Uterus (tissue), 4 donors: ENCODE measurements around the gene ADGRF4. TPM values are rescaled to one million over a fixed set of nuclear protein-coding genes. Genes with fewer than 3 reads are reported as not detected.

Experiments
- DNase-seq, 2 donors: peaks; one replicate each; pipeline ENCODE4 v3.0.0-alpha.2; 2019 to 2020
- H3K27ac ChIP-seq, 2 donors: fragments of 200-600 bp; sonication (generic); 1 replicate in 1 of 2; 2 replicates in 1 of 2; pipeline ENCODE4 v1.5.1; 2016 to 2018
- H3K27me3 ChIP-seq, 2 donors: fragments of 200-600 bp; sonication (generic); one replicate each; pipeline ENCODE4 v1.5.1; 2018 to 2019; ENCODE audit warnings: control low read depth in 1 of 2
- H3K36me3 ChIP-seq, 2 donors: fragments of 200-600 bp; sonication (generic); one replicate each; pipeline ENCODE4 v1.5.1; 2019; ENCODE audit warnings: control low read depth in 1 of 2
- H3K4me1 ChIP-seq, 2 donors: fragments of 200-600 bp; sonication (generic); one replicate each; pipeline ENCODE4 v1.5.1; 2018 to 2019; ENCODE audit warnings: control low read depth in 1 of 2
- H3K4me3 ChIP-seq, 2 donors: fragments of 200-600 bp; sonication (generic); 1 replicate in 1 of 2; 2 replicates in 1 of 2; pipeline ENCODE4 v1.5.1; 2018 to 2019; ENCODE audit warnings: mild to moderate bottlenecking in 1 of 2
- H3K9me3 ChIP-seq, 2 donors: fragments of 200-600 bp; sonication (generic); one replicate each; pipeline ENCODE4 v1.5.1; 2019; ENCODE audit warnings: control low read depth in 1 of 2
- CTCF ChIP-seq, 4 experiments: fragments of 200-600 bp in 2 of 4; fragments of 450-650 bp in 2 of 4; sonication (generic) in 2 of 4; IDR thresholded peaks; one replicate each; pipeline ENCODE4 v1.5.1; 2016 to 2019; ENCODE audit warnings: antibody characterized with exemption in 4 of 4, mild to moderate bottlenecking in 2 of 4, moderate library complexity in 1 of 4
- POLR2A ChIP-seq, 2 donors: fragments of 450-650 bp; IDR thresholded peaks; one replicate each; pipeline ENCODE4 v1.6.1; 2016; ENCODE audit warnings: antibody characterized with exemption in 2 of 2, mild to moderate bottlenecking in 1 of 2, moderate library complexity in 1 of 2
- intact Hi-C: fragments of 100-400 bp; cut with DNase I; formaldehyde crosslinking; loops from one replicate; pipeline ENCODE4 v1.15.1; 2023; ENCODE audit warnings: low total_unique reads
- total RNA-seq, 4 donors: library from RNA; depleted of rRNA in 3 of 4; stranded (reverse); fragments of >200 nt in 3 of 4; gene quantifications; one replicate each; pipeline versions ENCODE4 v1.1.0 to v1.2.4, GENCODE V29; 2014 to 2023
- donor health status: DM: yes; HTN: yes; CAD: no.

ADGRF4 gene
- total RNA-seq, 4 donors from 2014 or later = 0.24 TPM; not detected in 3

- H3K4me3 ChIP-seq = no peak overlapping the region
- DNase-seq = no peak
- no peaks in the 10 kb centered on the region for H3K27me3 ChIP-seq
- no peak overlapping the region for H3K27ac ChIP-seq
- intact Hi-C loops = no loop called here
- no peaks in the 10 kb centered on the region for H3K4me1 ChIP-seq
- TF ChIP-seq POLR2A (IDR thresholded peaks at IDR 0.05) (no peak), CTCF (IDR thresholded peaks at IDR 0.05) (no peak)
- no peaks in the 10 kb centered on the region for H3K9me3 ChIP-seq
- H3K36me3 ChIP-seq = no peaks in the 10 kb centered on the region
Observed at GRCh38 chr6:47718571-47718970, 20.2 kb downstream of the ADGRF4 start.

DNA sequence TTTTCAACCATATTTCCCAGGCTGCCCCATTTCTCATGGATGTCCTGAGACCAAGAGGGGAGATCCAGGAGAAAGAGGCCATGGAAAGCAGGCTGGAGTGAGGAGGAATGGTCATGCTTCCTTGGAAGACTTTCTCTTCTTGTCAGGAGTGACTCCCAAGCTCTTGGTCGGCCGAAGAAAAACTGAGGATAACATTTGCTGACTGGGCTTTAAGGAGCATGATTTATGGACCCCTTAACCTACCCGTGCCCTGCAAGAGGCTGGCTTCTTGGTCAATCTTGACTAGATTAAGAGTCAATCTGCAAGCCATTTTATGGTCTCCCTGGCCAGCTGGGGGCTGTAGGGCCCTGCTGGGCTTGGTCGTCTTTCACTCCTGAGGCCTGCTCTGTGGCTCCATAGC is 22.8 kb downstream of the ADGRF4 start:
- no peak overlapping the region for H3K27ac ChIP-seq
- H3K4me3 ChIP-seq = no peak overlapping the region
- no peaks in the 10 kb centered on the region for H3K4me1 ChIP-seq
- H3K9me3 ChIP-seq = no peaks in the 10 kb centered on the region
- no peaks in the 10 kb centered on the region for H3K36me3 ChIP-seq
- DNase-seq = no peak
- TF ChIP-seq POLR2A (IDR thresholded peaks at IDR 0.05) (no peak), CTCF (IDR thresholded peaks at IDR 0.05) (no peak)
- no peaks in the 10 kb centered on the region for H3K27me3 ChIP-seq
- intact Hi-C loops = no loop called here

GRCh38 chr6:47722194-47722593 is 23.8 kb downstream of the ADGRF4 start:
- intact Hi-C loops = no loop called here
- no peak overlapping the region for H3K27ac ChIP-seq
- TF ChIP-seq POLR2A (IDR thresholded peaks at IDR 0.05) (no peak), CTCF (IDR thresholded peaks at IDR 0.05) (no peak)

DNA sequence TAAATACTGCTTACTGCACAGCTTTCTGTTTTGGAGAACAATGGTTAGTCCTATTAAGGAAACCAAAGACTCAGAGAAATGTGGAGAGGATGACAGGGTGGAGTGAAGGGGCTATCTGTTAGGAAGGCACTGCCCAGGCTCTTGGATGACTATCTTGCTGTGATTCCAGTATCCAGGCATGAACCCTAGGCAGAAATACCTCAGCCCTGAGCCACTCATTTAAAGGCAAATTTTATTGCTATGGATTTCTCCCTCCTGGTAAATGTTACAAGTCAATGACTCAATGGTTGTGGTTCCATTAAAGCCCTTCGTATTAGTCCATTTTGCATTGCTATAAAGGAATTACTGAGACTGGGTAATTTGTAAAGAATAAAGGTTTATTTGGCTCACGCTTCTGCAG is 25.9 kb downstream of the ADGRF4 start:
- intact Hi-C loops = no loop called here
- Histone ChIP-seq H3K27me3 (no peaks in the 10 kb centered on the region), H3K4me3 (no peak overlapping the region), H3K4me1 (no peaks in the 10 kb centered on the region), H3K36me3 (no peaks in the 10 kb centered on the region), H3K9me3 (no peaks in the 10 kb centered on the region), H3K27ac (no peak overlapping the region)
- TF ChIP-seq CTCF (IDR thresholded peaks at IDR 0.05) = no peak
- TF ChIP-seq POLR2A (IDR thresholded peaks at IDR 0.05) = no peak
- DNase-seq = no peak

More at GRCh38 chr6:47722194-47722593, 23.8 kb downstream of the ADGRF4 start:
- no peak for DNase-seq
- Histone ChIP-seq H3K36me3 (no peaks in the 10 kb centered on the region), H3K4me3 (no peak overlapping the region), H3K9me3 (no peaks in the 10 kb centered on the region), H3K4me1 (no peaks in the 10 kb centered on the region), H3K27me3 (no peaks in the 10 kb centered on the region)

DNA sequence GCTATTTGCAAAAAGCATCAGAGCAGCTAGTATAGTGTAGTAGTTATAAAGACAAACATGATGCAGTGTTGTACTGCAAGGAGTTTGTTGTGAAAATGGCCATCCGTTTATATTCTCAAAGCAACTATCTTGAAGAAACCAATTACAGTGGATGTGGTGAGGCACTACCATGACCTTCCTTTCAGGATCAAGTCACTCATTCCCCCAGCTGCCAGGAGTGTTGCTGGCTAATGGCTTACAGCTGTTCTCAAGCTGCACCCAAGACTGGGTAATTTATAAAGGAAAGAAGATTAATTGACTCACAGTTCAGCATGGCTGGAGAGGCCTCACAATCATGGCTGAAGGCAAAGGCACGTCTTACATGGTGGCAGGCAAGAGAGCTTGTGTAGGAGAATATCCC is 29.0 kb downstream of the ADGRF4 start:
- H3K9me3 ChIP-seq = no peaks in the 10 kb centered on the region
- no peaks in the 10 kb centered on the region for H3K36me3 ChIP-seq
- no peak overlapping the region for H3K4me3 ChIP-seq
- H3K27me3 ChIP-seq = no peaks in the 10 kb centered on the region
- DNase-seq = no peak
- intact Hi-C loops = no loop called here
- no peak overlapping the region for H3K27ac ChIP-seq
- no peak for TF ChIP-seq CTCF (IDR thresholded peaks at IDR 0.05)
- no peak for TF ChIP-seq POLR2A (IDR thresholded peaks at IDR 0.05)
- H3K4me1 ChIP-seq = no peaks in the 10 kb centered on the region
